ENCODE data around the gene XRN2.

XRN2 gene

DNA sequence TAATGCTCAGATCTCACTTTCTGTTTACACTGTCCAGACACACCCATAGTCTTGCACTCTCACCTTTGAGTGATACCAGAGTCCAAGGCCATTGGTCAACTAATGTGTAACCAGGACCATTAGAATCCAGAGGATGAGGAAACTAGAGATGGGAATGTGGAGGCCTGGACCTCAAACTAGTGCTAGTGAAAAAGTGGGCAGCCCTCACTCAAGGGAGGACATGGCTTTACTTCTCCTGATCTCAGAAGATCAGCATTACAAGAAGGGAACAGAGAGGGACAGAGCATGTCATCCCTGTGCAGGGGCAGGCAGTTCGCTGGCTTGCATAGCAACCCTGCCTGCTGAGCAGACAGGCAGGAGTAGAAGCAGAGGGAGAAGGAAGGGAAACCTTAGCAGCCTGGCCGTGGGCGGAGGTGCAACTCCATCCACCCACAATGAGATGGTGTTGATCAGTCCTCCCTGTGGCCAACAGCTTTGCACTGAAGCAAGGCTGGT is 22.6 kb upstream of the XRN2 start:
- TF ChIP-seq SIN3A (IDR thresholded peaks at IDR 0.05; ENCODE audit: borderline replicate concordance, insufficient read depth, low read length) (no peak), FOXP2 (optimal IDR thresholded peaks at IDR 0.05; ENCODE audit: borderline replicate concordance, extremely low read depth, extremely low read length, insufficient read depth) (no peak), POLR2AphosphoS5 (IDR thresholded peaks at IDR 0.05; ENCODE audit: low read depth, low read length) (no peak), TAF1 (IDR thresholded peaks at IDR 0.05; ENCODE audit: borderline replicate concordance, insufficient read depth, low read length) (no peak)
- TF ChIP-seq, protein P1, sequence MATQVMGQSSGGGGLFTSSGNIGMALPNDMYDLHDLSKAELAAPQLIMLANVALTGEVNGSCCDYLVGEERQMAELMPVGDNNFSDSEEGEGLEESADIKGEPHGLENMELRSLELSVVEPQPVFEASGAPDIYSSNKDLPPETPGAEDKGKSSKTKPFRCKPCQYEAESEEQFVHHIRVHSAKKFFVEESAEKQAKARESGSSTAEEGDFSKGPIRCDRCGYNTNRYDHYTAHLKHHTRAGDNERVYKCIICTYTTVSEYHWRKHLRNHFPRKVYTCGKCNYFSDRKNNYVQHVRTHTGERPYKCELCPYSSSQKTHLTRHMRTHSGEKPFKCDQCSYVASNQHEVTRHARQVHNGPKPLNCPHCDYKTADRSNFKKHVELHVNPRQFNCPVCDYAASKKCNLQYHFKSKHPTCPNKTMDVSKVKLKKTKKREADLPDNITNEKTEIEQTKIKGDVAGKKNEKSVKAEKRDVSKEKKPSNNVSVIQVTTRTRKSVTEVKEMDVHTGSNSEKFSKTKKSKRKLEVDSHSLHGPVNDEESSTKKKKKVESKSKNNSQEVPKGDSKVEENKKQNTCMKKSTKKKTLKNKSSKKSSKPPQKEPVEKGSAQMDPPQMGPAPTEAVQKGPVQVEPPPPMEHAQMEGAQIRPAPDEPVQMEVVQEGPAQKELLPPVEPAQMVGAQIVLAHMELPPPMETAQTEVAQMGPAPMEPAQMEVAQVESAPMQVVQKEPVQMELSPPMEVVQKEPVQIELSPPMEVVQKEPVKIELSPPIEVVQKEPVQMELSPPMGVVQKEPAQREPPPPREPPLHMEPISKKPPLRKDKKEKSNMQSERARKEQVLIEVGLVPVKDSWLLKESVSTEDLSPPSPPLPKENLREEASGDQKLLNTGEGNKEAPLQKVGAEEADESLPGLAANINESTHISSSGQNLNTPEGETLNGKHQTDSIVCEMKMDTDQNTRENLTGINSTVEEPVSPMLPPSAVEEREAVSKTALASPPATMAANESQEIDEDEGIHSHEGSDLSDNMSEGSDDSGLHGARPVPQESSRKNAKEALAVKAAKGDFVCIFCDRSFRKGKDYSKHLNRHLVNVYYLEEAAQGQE (IDR thresholded peaks at IDR 0.05; ENCODE audit: insufficient read depth in 1 of 2, low read depth in 2 of 2, low read length in 2 of 2), result no peak

GRCh38 chr20:21286775-21287174 is 16.4 kb upstream of the XRN2 start:
- TF ChIP-seq FOXP2 (optimal IDR thresholded peaks at IDR 0.05; ENCODE audit: borderline replicate concordance, extremely low read depth, extremely low read length, insufficient read depth) (no peak), SIN3A (IDR thresholded peaks at IDR 0.05; ENCODE audit: borderline replicate concordance, insufficient read depth, low read length) (no peak), POLR2AphosphoS5 (IDR thresholded peaks at IDR 0.05; ENCODE audit: low read depth, low read length) (no peak), TAF1 (IDR thresholded peaks at IDR 0.05; ENCODE audit: borderline replicate concordance, insufficient read depth, low read length) (no peak)
- TF ChIP-seq, protein P1 (IDR thresholded peaks at IDR 0.05; ENCODE audit: insufficient read depth in 1 of 2, low read depth in 2 of 2, low read length in 2 of 2), result no peak

DNA sequence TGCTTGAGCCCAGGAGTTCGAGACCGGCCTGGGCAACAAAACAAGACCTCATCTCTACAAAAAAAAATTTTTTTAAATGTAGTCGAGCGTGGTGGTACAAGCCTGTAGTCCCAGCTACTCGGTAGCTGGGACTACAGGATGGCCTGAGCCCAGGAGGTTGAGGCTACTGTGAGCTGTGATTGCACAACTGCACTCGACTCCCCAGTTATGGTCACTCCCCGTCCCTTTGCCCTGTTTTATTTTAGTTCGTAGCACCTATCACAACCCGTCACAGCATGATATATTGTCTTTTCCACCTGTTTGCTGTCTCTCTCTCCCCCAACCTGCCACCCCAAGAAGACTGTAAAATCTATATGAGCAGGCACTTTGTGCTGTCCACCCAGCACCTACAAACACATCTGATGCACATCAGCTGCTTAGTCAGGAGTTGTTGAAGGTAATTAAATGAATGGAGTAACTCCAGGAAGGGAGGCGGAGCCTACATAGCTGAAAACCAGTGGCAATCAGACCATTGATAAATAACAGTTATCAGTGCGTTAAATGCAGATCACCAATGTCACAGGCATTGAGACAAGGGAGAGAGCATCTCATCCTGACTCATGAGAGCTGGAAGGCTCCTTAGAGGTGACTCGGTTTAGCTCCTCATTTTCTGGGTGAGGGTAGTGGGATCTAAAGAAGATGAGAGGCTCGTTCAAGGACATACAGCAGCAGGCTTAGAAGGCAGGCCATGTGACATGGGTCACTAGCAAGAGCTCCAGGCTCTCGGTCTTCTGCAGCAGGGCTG is 14.4 kb upstream of the XRN2 start:
- TF ChIP-seq TAF1 (IDR thresholded peaks at IDR 0.05; ENCODE audit: borderline replicate concordance, insufficient read depth, low read length) (no peak), FOXP2 (optimal IDR thresholded peaks at IDR 0.05; ENCODE audit: borderline replicate concordance, extremely low read depth, extremely low read length, insufficient read depth) (no peak), POLR2AphosphoS5 (IDR thresholded peaks at IDR 0.05; ENCODE audit: low read depth, low read length) (no peak), SIN3A (IDR thresholded peaks at IDR 0.05; ENCODE audit: borderline replicate concordance, insufficient read depth, low read length) (no peak)
- TF ChIP-seq, protein P1 (IDR thresholded peaks at IDR 0.05; ENCODE audit: insufficient read depth in 1 of 2, low read depth in 2 of 2, low read length in 2 of 2), result no peak

- no peak for TF ChIP-seq POLR2AphosphoS5 (IDR thresholded peaks at IDR 0.05; ENCODE audit: low read depth, low read length)
- TF ChIP-seq FOXP2 (optimal IDR thresholded peaks at IDR 0.05; ENCODE audit: borderline replicate concordance, extremely low read depth, extremely low read length, insufficient read depth), result no peak
- TF ChIP-seq SIN3A (IDR thresholded peaks at IDR 0.05; ENCODE audit: borderline replicate concordance, insufficient read depth, low read length), result no peak
- TF ChIP-seq, protein P1 (IDR thresholded peaks at IDR 0.05; ENCODE audit: insufficient read depth in 1 of 2, low read depth in 2 of 2, low read length in 2 of 2), result no peak
- no peak for TF ChIP-seq TAF1 (IDR thresholded peaks at IDR 0.05; ENCODE audit: borderline replicate concordance, insufficient read depth, low read length)
These were observed 13.5 kb upstream of the XRN2 start for GRCh38 chr20:21289651-21290050.

Data from PFSK-1 (cell line).